ENCODE data around the gene TMEM117.

The TMEM117 gene

DNA sequence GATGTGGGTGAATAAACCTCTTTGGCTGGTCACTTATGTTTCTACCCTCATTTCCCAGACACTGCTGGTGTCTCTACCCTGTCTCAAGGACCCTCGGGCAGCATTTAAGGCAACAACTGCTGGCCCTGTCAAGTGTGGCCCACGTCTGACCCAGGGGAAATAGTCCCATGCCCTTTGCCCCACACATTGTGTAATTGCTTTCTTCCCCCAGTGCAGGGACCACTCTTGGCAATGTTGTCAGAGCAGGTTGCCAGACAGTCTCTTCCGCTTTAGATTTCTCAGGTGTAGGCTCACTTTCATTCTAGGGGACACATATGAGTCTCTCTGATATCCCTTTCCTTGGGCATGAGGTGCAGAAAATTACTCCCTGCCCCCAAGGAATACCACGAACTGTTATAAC is 216.7 kb downstream of the TMEM117 start:
- Histone ChIP-seq H3K9ac (ENCODE audit: low read depth, low read length) (no peak overlapping the region), H3K9me3 (ENCODE audit: control insufficient read depth, insufficient read depth, low read length) (no peaks in the 10 kb centered on the region), H3K27me3 (ENCODE audit: control insufficient read depth, insufficient read depth, low read length) (no peaks in the 10 kb centered on the region), H3K4me1 (ENCODE audit: control insufficient read depth, insufficient read depth, low read length) (no peaks in the 10 kb centered on the region), H3K27ac (ENCODE audit: low read depth, low read length) (no peak overlapping the region), H3K4me3 (ENCODE audit: low read depth, low read length) (no peak overlapping the region), H3K36me3 (ENCODE audit: control insufficient read depth, insufficient read depth, low read length) (no peaks in the 10 kb centered on the region)

DNA sequence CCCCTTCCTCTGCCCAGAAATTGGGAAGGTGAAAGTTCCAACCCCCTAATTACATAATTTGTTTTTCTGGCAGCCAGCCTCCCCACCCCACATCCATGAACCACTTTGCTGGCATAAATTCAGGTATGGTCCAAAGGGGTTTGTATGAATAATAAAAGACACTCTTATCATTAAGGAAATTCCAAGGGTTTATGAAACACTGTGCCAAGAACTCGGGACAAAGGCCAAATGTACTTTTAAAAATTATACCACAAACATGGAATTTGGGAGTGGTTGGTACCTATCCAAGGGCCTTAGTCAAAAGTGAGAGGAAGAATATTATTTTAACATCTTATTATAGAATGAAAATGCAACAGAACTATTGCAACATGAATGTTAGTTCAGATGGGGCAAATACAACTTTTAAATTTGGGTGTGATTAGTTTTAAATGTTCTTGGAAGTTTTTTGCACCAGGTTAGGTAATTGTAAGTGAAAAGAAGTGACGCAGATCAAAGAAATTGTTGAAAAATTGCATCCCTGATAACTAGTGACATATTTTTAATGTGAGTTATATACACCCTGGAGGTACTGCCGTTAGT is 217.8 kb downstream of the TMEM117 start:
- Histone ChIP-seq H3K27ac (ENCODE audit: low read depth, low read length) (no peak overlapping the region), H3K9me3 (ENCODE audit: control insufficient read depth, insufficient read depth, low read length) (no peaks in the 10 kb centered on the region), H3K9ac (ENCODE audit: low read depth, low read length) (no peak overlapping the region), H3K27me3 (ENCODE audit: control insufficient read depth, insufficient read depth, low read length) (no peaks in the 10 kb centered on the region), H3K4me1 (ENCODE audit: control insufficient read depth, insufficient read depth, low read length) (no peaks in the 10 kb centered on the region), H3K4me3 (ENCODE audit: low read depth, low read length) (no peak overlapping the region), H3K36me3 (ENCODE audit: control insufficient read depth, insufficient read depth, low read length) (no peaks in the 10 kb centered on the region)

DNA sequence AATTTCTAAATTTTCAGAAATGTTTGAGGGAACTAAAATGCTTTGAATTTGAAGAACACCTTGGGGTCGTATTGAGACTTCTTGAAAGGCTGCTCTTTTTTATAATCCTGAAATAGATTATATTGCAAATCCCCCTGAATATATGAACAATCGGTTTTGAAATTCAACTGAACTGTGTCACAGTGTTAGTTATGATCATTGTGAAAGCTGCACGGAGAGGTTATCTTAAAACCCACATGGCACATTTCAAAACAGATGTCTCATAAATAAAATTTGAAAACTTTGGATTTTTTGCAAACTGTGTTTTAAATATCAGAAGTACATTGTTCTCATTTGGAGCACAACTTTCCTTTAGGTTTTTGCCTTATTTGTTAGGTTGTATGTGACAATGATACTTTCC is 218.4 kb downstream of the TMEM117 start:
- Histone ChIP-seq H3K4me3 (ENCODE audit: low read depth, low read length) (no peak overlapping the region), H3K27ac (ENCODE audit: low read depth, low read length) (no peak overlapping the region), H3K4me1 (ENCODE audit: control insufficient read depth, insufficient read depth, low read length) (no peaks in the 10 kb centered on the region), H3K36me3 (ENCODE audit: control insufficient read depth, insufficient read depth, low read length) (no peaks in the 10 kb centered on the region), H3K9me3 (ENCODE audit: control insufficient read depth, insufficient read depth, low read length) (no peaks in the 10 kb centered on the region), H3K9ac (ENCODE audit: low read depth, low read length) (no peak overlapping the region), H3K27me3 (ENCODE audit: control insufficient read depth, insufficient read depth, low read length) (no peaks in the 10 kb centered on the region)

DNA sequence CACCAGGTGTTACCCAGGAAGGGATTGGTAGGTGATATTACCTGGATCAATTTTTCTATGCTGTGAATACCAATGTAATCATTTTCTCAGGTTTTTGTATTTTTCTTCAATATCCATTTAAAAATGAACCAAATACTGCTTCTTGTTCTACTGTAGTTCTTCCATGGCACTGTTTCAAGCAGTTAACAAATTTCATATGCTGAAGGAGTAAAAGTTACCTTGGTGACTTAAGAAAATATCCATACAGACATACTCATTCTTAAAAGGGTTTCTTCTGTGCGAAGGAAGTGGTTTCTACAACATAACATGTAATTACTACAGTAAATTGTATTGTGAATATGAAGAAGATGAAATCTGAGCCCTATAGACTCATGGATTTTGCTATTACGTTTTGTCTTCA is 222.5 kb downstream of the TMEM117 start:
- H3K9ac ChIP-seq (ENCODE audit: low read depth, low read length): no peak overlapping the region

DNA sequence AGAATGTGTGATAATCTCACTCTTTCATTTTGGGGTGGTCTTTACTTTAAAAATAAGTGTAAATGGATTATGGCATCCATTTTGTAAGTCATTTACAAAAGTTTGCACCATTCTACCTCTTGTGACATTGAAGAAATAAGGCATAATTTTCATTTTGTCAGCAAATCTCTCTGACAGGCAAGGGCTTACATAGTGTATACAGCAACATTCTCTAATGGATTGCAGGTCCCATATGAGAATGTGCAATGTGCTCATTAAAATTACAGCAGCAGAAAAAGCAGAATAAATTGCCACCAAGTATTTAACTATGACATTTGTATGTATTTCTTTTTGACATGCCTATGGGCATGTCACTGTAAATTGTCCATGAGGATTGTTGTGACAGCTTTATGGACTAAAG is 223.6 kb downstream of the TMEM117 start:
- Histone ChIP-seq H3K36me3 (ENCODE audit: control insufficient read depth, insufficient read depth, low read length) (no peaks in the 10 kb centered on the region), H3K9ac (ENCODE audit: low read depth, low read length) (no peak overlapping the region), H3K9me3 (ENCODE audit: control insufficient read depth, insufficient read depth, low read length) (no peaks in the 10 kb centered on the region), H3K27ac (ENCODE audit: low read depth, low read length) (no peak overlapping the region), H3K27me3 (ENCODE audit: control insufficient read depth, insufficient read depth, low read length) (no peaks in the 10 kb centered on the region), H3K4me1 (ENCODE audit: control insufficient read depth, insufficient read depth, low read length) (no peaks in the 10 kb centered on the region), H3K4me3 (ENCODE audit: low read depth, low read length) (no peak overlapping the region)

More for the DNA sequence above, 222.5 kb downstream of the TMEM117 start:
- Histone ChIP-seq H3K4me3 (ENCODE audit: low read depth, low read length) (no peak overlapping the region), H3K27me3 (ENCODE audit: control insufficient read depth, insufficient read depth, low read length) (no peaks in the 10 kb centered on the region), H3K36me3 (ENCODE audit: control insufficient read depth, insufficient read depth, low read length) (no peaks in the 10 kb centered on the region), H3K9me3 (ENCODE audit: control insufficient read depth, insufficient read depth, low read length) (no peaks in the 10 kb centered on the region), H3K4me1 (ENCODE audit: control insufficient read depth, insufficient read depth, low read length) (no peaks in the 10 kb centered on the region), H3K27ac (ENCODE audit: low read depth, low read length) (no peak overlapping the region)

DNA sequence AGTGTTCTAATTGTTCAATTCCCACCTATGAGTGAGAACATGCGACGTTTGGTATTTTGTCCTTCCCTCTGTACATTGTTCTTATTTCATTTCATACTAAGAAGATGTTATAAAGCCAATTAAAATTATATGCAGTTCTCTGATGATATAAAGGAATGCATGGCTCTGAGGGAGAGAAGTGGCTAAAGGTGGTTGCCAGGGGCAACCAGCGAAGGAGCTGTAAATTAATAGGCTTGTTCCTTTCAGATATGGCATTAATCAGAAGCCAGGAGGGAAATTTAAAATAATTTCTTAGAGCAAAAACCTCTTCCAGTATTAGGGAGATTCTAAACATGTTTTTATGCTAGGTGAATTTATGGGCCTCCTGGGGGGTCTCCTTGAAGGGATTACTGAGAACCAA is 227.8 kb downstream of the TMEM117 start:
- no peak overlapping the region for H3K9ac ChIP-seq (ENCODE audit: low read depth, low read length)
- H3K36me3 ChIP-seq (ENCODE audit: control insufficient read depth, insufficient read depth, low read length): no peaks in the 10 kb centered on the region
- no peaks in the 10 kb centered on the region for H3K27me3 ChIP-seq (ENCODE audit: control insufficient read depth, insufficient read depth, low read length)
- H3K27ac ChIP-seq (ENCODE audit: low read depth, low read length): no peak overlapping the region
- H3K4me1 ChIP-seq (ENCODE audit: control insufficient read depth, insufficient read depth, low read length): no peaks in the 10 kb centered on the region
- no peaks in the 10 kb centered on the region for H3K9me3 ChIP-seq (ENCODE audit: control insufficient read depth, insufficient read depth, low read length)
- no peak overlapping the region for H3K4me3 ChIP-seq (ENCODE audit: low read depth, low read length)

DNA sequence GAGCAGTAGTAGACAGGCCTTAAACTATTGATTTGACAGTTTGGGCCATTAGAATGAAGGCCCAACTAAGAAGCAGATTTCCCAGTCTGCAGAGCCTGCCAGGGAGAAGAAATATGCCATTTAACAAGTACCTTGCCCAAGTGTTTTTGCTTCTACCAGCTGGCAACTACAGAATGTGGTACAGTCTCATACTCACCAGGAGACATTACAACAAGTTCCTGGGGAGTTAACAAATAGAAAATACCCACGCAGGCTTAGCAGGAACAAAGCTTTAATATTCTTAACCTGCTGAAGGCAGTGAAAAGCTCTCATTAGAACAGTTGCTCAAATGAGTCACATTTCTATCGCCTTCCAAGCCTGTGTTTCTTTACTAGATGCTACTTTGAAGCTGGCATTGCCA is 241.0 kb downstream of the TMEM117 start:
- H3K27ac ChIP-seq (ENCODE audit: low read depth, low read length): no peak overlapping the region
- H3K9ac ChIP-seq (ENCODE audit: low read depth, low read length): no peak overlapping the region
- 0 out of 2 replicates have a peak, but pooled peaks cover 8% of the 10 kb centered on the region for H3K4me1 ChIP-seq (ENCODE audit: control insufficient read depth, insufficient read depth, low read length)
- no peak overlapping the region for H3K4me3 ChIP-seq (ENCODE audit: low read depth, low read length)
- H3K9me3 ChIP-seq (ENCODE audit: control insufficient read depth, insufficient read depth, low read length): no peaks in the 10 kb centered on the region
- H3K27me3 ChIP-seq (ENCODE audit: control insufficient read depth, insufficient read depth, low read length): no peaks in the 10 kb centered on the region
- H3K36me3 ChIP-seq (ENCODE audit: control insufficient read depth, insufficient read depth, low read length): no peaks in the 10 kb centered on the region

DNA sequence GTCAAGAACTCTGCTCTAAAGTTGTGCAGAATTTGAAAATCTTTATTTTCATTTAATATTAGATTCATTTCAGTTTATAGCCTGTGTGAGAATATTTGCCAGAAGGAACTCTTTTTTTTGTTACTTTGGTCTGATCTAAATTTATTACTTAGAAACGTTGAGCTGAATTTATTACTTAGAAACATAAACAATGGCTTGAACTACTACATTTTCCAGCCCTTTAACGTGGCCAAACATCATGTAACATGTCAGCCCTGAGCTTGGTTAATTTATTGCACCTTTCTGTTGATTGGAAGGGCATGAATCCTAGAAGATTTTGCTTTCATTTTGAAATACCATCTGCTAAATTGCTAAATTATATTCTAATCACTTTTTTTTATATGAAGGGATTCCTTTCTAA is 241.4 kb downstream of the TMEM117 start:
- Histone ChIP-seq H3K27ac (ENCODE audit: low read depth, low read length) (no peak overlapping the region), H3K4me1 (ENCODE audit: control insufficient read depth, insufficient read depth, low read length) (0 out of 2 replicates have a peak, but pooled peaks cover 8% of the 10 kb centered on the region), H3K27me3 (ENCODE audit: control insufficient read depth, insufficient read depth, low read length) (no peaks in the 10 kb centered on the region), H3K9me3 (ENCODE audit: control insufficient read depth, insufficient read depth, low read length) (no peaks in the 10 kb centered on the region), H3K9ac (ENCODE audit: low read depth, low read length) (no peak overlapping the region), H3K4me3 (ENCODE audit: low read depth, low read length) (no peak overlapping the region), H3K36me3 (ENCODE audit: control insufficient read depth, insufficient read depth, low read length) (no peaks in the 10 kb centered on the region)

DNA sequence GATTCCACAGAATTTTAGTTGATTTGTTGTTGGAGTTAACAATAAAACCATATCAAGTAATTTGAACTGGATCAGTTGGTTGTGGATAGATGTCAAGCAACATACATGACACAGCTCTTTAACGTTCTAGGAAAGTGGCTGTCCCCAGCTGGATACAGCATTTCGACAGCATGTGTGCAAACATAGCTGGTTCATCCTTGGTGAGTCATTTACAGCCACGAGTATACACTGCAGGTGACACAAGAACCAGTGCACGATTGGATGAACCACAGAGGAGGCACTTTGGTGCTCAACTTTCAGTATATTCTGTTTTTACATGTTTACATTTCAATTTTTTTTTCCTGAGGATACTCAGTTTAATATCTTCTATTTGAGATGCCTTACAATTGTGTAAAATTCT is 242.4 kb downstream of the TMEM117 start:
- H3K4me1 ChIP-seq (ENCODE audit: control insufficient read depth, insufficient read depth, low read length): 0 out of 2 replicates have a peak, but pooled peaks cover 5% of the 10 kb centered on the region
- no peak overlapping the region for H3K4me3 ChIP-seq (ENCODE audit: low read depth, low read length)
- H3K27ac ChIP-seq (ENCODE audit: low read depth, low read length): no peak overlapping the region
- H3K9ac ChIP-seq (ENCODE audit: low read depth, low read length): no peak overlapping the region
- no peaks in the 10 kb centered on the region for H3K27me3 ChIP-seq (ENCODE audit: control insufficient read depth, insufficient read depth, low read length)
- H3K9me3 ChIP-seq (ENCODE audit: control insufficient read depth, insufficient read depth, low read length): no peaks in the 10 kb centered on the region
- no peaks in the 10 kb centered on the region for H3K36me3 ChIP-seq (ENCODE audit: control insufficient read depth, insufficient read depth, low read length)

DNA sequence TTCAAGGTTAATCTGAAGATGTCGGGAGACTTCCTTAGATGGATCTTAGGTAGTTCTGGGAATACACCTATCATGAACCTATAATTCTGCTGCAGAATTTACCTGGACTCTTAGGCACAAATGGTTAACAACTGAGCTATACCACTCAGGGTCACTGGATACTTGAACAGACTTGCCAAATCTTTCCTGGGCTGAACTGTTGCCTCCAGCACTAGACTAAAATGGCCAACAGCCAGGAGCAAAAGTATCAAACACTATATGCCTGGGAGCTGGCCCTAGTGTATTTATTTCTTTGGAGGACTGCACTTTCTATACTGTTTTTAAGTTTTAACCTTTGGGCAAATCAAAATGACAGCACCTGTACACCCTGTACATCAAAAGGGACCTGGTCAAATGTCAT is 252.8 kb downstream of the TMEM117 start:
- H3K27ac ChIP-seq (ENCODE audit: low read depth, low read length): no peak overlapping the region
- no peak overlapping the region for H3K4me3 ChIP-seq (ENCODE audit: low read depth, low read length)

DNA sequence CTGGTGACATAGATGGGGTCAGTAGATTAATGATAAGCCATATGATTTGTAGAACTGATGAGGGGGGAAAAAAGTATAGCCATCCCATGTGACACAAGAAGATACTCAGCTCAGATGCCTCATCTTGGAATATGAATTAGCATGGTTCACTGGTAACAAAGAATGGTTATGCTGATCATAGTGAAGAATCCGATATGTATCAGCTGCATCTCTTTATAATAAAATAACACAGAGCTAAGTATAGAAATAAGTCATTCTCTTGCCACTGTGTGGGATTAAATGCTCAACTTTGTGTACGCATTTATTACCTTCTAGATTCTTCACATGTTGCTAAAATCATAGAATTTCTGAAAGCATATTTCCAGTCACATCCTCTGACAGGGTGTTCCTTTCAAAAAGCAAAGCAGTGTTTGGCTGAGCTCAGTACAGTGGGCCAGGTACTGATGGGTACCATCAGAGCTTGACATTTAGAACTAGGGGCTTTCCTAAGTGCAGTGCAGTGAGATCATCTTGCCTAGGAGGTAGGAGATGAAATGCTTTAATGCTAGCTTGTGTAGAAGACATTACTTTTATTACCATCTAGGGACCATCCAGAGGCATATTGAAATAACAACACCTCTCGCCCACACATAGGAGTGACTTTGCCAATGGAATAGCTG is 256.2 kb downstream of the TMEM117 start:
- Histone ChIP-seq H3K4me3 (ENCODE audit: low read depth, low read length) (no peak overlapping the region), H3K9me3 (ENCODE audit: control insufficient read depth, insufficient read depth, low read length) (no peaks in the 10 kb centered on the region), H3K4me1 (ENCODE audit: control insufficient read depth, insufficient read depth, low read length) (no peaks in the 10 kb centered on the region), H3K27me3 (ENCODE audit: control insufficient read depth, insufficient read depth, low read length) (no peaks in the 10 kb centered on the region), H3K27ac (ENCODE audit: low read depth, low read length) (no peak overlapping the region), H3K9ac (ENCODE audit: low read depth, low read length) (no peak overlapping the region), H3K36me3 (ENCODE audit: control insufficient read depth, insufficient read depth, low read length) (no peaks in the 10 kb centered on the region)

More for the DNA sequence above, 252.8 kb downstream of the TMEM117 start:
- Histone ChIP-seq H3K36me3 (ENCODE audit: control insufficient read depth, insufficient read depth, low read length) (no peaks in the 10 kb centered on the region), H3K27me3 (ENCODE audit: control insufficient read depth, insufficient read depth, low read length) (no peaks in the 10 kb centered on the region), H3K4me1 (ENCODE audit: control insufficient read depth, insufficient read depth, low read length) (no peaks in the 10 kb centered on the region), H3K9me3 (ENCODE audit: control insufficient read depth, insufficient read depth, low read length) (no peaks in the 10 kb centered on the region), H3K9ac (ENCODE audit: low read depth, low read length) (no peak overlapping the region)

Measured in HUES48 (cell line).